T47D (cell line): ENCODE measurements around the gene SURF6.

ENCODE experiments used
- DNase-seq, 2 experiments: peaks; one replicate each; pipeline versions ENCODE4 v3.0.0 to v3.0.0-alpha.2; 2011 to 2012; ENCODE audit warnings: low read depth in 1 of 2, low spot score in 1 of 2
- JUND ChIP-seq: IDR thresholded peaks from 2 replicates; pipeline ENCODE4 v1.6.1; 2012; ENCODE audit warnings: low read depth
- in situ Hi-C: cut with HindIII; loops from 2 replicates; pipeline ENCODE4 v1.10.0; 2016; ENCODE audit warnings: low sequenced_read_pairs, low pct_unique_long_range_greater_than_20kb

SURF6 gene

DNA sequence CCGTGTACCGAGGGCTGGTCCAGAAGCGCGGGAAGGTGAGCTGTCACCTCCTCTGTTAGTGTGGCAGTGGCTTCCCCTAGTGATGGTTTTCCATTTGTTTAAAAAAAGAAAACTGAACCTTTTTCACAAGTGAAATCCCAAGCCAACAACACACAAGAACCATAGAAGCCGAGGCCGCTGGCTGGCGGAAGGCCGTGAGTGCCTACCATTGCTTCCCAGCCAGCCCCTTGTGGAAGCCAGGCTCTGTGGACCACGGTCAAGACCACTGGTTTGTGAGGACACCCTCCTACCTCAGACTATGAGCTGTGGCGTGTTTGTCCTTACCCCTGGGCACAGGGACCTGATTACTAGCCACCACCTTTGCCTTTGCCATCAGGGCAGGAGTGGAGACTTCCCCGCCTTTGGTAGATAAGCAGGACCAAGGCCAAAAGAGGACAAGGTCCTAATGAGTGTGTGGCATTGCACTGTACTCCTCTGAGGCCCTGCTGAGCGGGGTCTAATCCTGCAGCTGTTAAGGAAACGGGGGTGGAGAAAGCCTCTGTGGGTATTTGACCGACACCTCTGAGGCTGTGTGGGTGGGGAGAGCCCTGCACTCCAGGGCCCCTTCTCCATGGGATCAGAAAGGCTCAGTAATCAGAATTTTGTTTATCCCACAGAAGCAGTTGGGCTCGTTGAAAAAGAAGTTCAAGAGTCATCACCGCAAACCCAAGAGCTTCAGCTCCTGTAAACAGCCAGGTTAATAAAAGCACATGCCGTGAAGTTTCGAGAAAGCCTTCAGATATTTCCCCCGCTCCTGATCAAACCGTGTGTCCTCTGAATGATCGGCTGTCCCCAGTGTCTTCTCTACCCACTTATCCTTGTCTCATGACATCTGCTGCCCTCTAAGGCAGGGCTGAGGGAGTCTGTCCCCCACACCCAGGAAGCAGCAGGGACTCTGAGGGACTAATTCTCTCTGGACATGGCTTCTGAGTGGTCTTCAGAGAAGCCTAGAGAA lies 24.7 kb upstream of the SURF6 start:
- in situ Hi-C loops = no loop called here
- TF ChIP-seq JUND = no peak
- no peak for DNase-seq

DNA sequence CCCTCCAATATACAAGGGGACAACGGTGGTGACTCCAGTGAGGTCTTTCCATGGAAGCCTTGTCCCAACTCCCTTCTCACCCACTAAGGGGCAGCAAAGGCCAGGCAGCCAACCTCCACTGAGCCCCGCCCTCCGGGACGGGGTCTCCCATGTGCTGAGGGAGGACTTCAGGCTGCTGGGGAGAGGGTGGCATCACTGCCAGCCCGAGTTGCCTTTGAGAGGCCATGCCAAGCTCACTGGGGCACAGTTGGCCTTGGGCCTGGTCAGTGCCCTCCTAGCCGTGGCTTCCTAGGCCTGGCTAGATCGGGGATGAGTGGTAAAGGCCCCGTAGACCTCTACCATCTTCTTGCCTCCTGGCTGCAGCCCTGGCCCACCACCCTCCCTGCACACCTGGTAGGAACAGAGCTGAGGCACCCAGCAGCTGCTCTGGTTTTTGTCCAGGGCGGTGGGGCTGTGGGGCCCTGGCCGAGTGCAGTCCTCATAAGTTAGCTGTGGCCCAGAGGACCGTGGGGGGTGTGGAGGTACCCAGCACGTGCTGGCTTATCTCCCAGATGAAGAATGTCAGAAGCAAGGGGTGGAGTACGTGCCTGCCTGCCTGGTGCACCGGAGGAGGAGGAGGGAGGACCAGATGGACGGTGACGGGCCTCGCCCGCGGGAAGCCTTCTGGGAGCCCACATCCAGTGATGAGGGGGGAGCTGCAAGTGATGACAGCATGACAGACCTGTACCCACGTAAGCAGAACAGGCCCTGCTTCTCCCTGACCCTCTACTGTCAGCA lies 23.6 kb upstream of the SURF6 start:
- DNase-seq = no peak
- in situ Hi-C loops = no loop called here
- TF ChIP-seq JUND = no peak

DNA sequence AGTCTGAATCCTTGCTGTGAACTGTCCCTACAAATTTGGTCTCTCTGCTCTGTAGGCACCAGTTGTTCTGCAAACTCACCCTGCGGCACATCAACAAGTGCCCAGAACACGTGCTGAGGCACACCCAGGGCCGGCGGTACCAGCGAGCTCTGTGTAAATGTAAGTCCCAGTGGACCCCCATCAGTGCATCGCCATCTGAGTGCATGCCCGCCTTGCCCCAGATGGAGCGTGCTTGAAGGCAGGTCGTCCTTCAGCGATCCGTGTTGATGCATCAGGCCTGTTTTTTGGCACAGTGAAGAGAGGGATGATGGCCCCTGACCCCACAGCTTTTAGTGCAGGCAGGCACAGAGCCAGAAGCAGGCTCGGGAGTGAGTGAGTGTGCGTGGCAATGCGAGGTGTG lies 21.7 kb upstream of the SURF6 start:
- in situ Hi-C loops = no loop called here
- TF ChIP-seq JUND = no peak
- DNase-seq = no peak

DNA sequence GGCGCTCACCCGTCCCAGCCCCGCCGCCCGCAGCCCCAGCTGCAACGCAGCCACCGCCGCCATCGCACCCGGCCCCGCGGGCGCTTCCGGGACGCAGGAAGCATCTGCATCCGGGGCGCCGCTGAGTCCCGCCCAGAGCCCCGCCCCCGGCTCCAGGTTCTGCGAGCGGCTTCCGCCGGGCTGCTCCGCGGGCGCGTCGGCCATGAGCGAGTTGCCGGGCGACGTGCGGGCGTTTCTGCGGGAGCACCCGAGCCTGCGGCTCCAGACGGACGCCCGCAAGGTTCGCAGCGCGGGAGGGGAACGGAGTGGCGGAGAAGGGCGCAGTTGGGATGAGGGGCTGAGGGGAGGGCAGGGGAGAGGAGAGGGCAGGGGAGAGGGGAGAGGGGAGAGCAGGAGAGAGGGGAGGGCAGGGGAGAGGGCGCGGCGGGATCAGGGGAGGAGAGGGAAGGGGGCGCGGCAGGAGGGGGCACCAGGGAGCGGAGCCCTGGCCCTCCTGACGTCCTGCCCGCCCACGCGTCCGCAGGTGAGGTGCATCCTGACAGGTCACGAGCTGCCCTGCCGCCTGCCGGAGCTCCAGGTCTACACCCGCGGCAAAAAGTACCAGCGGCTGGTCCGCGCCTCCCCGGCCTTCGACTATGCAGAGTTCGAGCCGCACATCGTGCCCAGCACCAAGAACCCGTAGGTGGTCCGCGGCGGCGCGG lies 20.6 kb upstream of the SURF6 start, which contains the start of the genes SURF1 and SURF2:
Gene SURF1 (minus strand): TSS at position 97 of the 701 bp plus-strand sequence. CDS start 34 bp downstream, at position 63.
Gene SURF2 (plus strand): TSS at position 160 of the 701 bp plus-strand sequence. CDS start 43 bp downstream, at position 203.
- peak; percentile 91 to 92 for DNase-seq
- in situ Hi-C loops = no loop called here
- TF ChIP-seq JUND = no peak

DNA sequence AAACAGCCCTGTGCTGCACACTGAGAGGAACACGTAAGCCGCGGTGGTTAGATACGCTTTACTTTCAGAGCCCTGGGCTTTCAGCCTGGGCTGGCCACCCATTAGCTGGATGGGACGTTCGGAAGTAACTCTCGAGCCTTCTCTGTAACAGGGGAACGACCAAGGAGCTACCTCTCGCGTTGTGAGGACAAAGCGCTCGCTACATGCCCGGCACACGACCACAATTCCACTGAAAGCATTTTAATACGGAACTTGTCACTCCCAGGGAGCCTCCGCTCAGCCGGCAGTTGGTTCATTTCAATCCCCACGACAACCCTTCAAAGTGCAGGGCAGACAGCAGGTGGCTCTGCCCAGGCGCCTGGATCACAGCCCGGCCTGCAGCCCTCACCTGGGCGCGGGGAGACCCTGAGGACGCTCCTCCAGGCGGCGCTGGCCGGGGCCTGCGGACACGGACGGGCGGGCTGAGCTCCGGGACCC lies 19.9 kb upstream of the SURF6 start:
- in situ Hi-C loops = no loop called here
- TF ChIP-seq JUND = no peak
- DNase-seq = peak in 1 of 2 experiments; percentile 46

DNA sequence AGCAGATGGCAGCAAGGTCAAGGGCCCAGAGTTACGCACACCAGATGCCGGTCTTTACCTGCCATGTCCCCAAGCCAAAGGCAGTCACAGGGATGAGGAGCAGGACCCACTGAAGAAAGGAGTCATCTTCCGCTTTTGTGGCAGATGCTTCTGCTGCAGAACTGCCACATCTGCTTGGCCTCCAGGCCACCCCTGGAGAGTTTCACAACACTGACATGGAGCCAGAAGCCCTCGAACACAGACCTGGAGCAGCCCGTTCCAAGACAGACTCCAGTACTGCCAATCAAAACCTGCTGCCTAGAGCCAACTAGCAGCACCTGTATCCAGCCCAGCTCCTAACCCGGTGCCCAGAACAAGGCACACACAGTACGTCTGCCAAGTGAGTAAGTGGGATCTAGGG lies 18.8 kb upstream of the SURF6 start:
- no peak for DNase-seq
- in situ Hi-C loops = no loop called here

DNA sequence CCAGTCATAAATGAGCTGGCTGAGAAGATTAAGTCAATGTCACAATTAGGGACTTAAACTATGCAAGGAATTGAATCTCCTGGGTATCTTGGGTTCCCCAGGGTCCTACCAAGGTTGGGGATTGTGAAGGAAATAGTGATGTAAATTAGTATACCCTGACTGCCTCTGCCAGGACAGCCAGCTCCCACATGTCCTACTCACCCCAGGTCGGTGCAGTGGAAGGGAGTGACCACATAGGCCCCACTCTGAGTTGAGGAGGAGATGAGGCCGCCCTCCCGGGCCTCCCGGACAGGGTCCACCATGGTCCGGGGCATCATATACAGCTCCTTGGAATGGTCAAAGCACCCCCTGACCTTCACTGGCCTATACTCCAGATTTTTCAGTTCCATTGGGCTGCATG lies 17.6 kb upstream of the SURF6 start:
- no peak for TF ChIP-seq JUND
- in situ Hi-C loops = no loop called here

More for the DNA sequence above, 18.8 kb upstream of the SURF6 start:
- TF ChIP-seq JUND = no peak

DNA sequence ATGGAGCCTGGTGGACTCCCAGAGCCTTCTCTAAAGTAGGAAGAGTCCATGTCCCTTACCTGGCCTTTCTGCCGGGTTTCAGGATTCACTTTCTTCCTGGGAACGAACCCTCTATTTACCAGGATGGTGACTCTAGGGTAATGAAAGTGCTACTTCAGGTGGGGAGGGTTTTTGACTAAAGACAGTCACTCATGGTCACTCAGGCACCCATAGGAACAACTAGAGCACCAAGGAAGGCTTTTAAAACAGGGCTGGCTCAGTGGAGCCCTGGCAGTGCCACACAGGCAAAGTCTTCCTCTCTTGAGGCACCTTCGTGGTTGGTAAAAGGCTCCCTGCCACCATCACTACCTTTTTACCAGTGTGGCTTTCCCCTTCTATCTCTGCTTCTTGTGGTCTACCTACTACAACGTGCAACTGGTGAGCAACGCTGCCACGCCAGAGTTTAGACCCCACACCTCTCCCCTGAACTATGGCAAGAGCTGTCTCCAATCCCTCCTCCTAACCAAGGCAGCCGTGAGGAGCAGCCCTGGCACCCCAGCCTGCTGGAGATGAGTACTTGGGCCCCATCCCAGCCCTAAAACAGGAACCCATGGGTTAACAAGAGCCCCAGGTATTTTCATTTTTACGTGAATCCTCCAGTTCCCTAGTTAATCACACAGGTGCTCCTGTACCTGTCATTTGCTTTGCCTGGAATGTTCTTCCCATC lies 16.8 kb upstream of the SURF6 start:
- no peak for TF ChIP-seq JUND
- DNase-seq = no peak
- in situ Hi-C loops = no loop called here

More for the DNA sequence above, 17.6 kb upstream of the SURF6 start:
- DNase-seq = no peak

DNA sequence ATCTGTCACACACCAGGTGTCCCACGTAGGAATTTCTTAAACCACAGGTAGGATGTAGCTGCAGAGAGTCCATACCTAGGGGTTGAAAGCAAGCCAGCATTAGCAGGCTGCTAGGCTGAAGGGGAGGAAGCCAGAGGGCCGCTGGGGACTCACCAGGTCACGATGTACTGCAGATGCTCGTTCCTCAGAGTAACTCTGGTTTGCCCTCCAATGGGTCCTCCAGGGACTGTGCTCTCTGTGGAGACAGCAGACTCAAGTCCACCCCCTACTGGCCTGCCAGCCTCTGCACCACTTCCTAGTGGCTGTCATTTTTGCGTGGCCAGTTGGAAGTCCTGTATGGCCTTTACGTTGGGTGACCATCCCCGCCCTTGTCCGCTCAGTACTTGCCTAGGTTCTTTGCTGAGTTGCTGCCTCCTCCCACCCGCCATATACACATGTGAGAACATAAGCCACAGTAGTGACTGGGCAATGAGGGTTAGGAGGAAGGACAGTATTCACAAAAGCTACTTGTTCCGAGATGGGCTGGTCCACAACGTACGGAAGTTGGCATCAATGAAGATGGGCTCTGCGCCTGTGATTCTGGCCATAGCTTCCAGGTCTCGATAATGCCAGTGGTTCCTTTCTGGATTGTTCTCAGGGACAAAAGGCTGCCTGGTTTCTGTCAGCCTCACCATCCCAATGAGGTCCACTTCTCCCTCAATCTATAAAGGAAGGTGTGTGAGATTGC lies 16.1 kb upstream of the SURF6 start:
- peak in 1 of 2 experiments; percentile 78 for DNase-seq
- no peak for TF ChIP-seq JUND
- in situ Hi-C loops = no loop called here

DNA sequence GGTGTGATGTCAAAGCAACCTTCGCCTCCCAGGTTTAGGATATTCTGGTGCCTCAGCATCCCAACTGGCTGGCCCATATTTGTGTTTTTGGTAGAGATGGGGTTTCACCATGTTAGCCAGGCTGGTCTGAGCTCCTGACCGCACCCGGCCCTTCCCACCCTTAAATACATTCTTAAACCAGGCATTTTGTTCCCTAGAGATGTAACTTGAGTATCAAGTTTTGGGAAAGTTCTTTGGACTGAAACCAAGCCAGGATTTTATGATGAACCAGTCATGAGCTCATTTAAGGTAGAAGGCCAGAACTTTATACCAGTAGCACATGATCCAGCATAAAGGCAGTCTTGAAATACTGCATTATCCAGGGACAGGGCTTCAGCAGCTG lies 15.5 kb upstream of the SURF6 start:
- TF ChIP-seq JUND = no peak
- in situ Hi-C loops = no loop called here
- DNase-seq = no peak
